HG03135 (cell line): Measurements from ENCODE around the gene LCN2.

Experiments used
- ATAC-seq: cut with Tn5 transposase; IDR thresholded peaks from one replicate; pipeline ENCODE4 v1.9.1; 2021; ENCODE audit warnings: mild to moderate bottlenecking, moderate library complexity; ENCODE audit not compliant: unreplicated experiment

The LCN2 gene

GRCh38 chr9:128148509-128149000 lies 698 bp upstream of the LCN2 start:
- no peak for ATAC-seq

- ATAC-seq: no peak
Measured at GRCh38 chr9:128149951-128150593, 819 bp downstream of the LCN2 start.

DNA sequence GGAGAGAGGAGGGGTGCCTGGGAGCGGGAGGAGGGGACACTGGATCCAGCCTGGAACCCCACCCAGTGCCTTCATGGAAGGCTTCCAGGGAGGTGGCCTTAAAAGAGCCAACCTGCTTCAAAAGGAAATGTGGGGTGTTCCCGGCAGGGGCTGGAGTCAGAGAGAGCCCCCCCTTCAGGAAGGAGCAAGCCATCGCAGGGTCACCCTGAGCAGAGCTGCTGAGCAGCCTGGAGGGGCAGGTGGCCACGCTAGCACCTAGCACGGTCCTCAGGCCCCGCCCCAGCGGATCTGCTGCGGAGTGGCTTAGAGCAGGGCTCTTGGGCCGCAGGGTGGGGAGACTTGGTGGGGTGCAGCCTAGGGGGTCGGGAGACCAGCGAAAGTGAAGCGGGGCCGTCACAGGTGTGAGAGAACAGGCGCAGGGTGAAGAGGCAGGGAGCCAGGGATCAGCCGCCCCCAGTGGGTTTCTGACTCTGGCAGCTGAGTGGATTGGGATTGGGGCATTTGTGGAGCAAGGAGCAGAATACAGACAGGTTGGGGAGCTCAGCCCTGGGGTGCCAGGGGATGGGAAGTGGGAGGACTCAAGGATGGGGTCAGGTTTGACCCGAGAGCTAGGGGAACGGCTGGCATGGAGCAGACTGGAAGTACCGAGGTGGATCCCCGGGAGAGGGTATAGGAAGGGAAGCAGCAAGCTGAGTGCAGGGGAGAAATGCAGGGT lies 1.5 kb downstream of the LCN2 start:
- no peak for ATAC-seq

GRCh38 chr9:128151309-128152132 lies 2.3 kb downstream of the LCN2 start:
- ATAC-seq: no peak

DNA sequence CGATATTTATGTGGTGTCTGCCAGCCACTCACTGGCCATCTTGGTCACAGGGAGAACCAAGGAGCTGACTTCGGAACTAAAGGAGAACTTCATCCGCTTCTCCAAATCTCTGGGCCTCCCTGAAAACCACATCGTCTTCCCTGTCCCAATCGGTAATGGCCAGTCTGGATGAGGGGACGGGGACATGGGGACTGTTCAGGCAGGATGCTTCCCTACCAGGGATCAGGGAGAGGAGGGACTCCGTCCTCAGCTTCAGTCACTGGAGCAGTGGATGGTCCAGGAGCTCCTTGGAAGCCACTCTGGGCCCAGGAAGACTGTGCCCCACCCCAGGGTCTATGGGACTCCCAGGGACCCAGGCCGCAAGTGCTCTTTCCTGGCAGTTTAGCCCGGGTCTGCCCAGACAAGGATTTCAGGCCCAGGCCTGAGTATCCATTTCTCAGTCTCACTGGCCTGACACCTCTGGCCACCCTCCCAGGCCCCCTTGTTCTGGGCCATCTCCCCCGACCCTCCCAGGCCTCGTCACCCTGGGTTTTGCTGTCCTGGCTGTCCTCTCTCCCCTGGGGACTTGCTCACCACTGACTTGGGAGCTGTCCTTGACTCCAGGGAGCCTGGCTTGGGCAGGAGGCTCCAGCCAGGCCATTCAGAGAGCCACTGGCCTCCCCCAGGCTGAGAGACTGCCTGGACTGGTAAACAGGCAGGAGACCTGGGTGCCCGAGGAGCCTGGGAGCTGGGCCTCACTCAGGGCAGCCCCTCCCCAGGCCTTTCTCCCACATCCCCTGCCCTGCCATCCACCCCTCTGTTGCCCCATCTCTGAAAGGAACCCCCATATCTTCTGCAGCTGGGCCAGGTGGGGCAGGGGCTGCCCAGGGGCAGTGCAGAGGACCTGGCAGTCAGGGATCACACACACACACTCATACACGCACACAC lies 3.1 kb downstream of the LCN2 start:
- no peak for ATAC-seq

DNA sequence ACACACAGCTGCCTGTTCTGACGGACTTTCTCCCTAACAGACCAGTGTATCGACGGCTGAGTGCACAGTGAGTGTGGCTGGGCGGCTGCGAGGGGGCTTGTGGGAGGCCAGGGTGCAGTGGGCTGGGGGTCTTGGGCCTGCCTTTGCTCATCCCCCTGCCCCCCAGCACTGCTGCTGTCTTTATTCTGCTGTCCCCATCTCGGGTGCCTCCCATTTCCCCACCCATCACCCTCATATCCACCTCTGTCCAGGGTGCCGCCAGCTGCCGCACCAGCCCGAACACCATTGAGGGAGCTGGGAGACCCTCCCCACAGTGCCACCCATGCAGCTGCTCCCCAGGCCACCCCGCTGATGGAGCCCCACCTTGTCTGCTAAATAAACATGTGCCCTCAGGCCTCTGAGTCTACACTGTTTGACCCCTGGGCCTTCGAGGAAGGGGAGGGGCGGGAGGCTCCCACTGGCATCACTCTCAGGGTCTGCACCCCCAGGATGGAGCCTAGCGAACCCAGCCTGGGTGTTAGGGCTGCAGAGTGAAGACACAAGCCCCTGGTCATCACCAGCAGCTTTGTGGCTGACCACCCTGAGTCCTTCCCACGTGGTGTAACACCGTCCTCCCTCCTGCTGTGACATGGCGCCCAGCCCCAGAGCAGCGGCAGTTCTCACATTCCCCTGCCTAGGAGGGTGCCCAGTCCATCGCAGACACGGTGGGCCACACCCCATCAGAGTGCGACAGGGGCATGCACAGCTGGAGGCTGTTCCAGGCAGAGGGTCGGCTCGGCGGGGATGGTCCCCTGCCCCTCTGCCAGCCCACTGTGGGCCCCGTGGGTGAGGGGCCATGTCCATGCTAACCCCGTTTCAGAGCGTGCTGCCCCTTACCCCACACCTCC lies 4.0 kb downstream of the LCN2 start:
- ATAC-seq: no peak

- no peak for ATAC-seq
Measured at GRCh38 chr9:128153947-128154695, 4.9 kb downstream of the LCN2 start.

DNA sequence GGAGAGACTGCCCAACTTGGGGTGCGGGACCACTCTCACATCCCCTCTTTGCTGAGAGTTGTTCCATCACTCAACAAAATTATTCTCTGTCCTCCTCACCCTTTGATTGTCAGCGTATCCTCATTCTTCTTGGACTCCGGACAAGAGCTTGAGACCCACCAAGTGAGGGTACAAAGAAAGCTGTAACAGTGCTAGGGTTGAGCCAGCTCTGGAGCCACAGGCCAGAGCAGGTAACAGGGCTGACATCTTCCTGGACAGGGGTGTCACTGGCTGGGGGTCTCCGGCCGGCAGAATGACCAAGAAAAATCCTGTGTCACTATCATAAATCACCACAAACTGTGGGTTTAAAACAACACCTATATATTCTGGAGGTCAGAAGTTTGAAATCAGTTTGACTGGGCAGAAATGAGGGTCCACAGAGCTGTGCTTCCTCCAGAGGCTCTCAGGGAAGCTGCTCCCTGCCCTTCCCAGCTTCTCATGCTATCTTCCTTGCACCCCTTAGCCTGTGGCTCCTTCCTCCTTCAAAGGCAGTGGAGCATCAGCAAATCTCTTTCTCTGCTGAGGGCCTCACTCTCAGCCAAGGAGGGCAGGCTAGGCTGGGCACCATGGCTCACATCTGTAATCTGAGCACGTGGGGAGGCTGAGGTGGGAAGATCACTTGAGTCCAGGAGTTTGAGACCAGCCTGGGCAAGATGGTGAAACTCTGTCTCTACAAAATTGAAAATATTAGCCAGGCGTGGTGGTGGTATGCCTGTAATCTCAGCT lies 6.7 kb downstream of the LCN2 start:
- no peak for ATAC-seq

DNA sequence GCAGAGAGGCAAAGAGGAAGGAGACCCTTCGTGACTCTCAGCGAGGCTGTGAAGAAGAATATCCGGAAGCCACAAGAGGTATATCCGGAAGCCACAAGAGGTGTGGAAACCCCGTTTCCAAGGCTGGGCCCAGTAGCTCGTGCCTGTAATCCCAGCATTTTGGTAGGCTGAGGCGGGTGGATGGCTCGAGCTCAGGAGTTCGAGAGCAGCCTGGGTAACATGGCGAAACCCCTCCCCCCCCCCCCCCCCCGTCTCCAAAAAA lies 10.2 kb downstream of the LCN2 start:
- ATAC-seq: no peak

DNA sequence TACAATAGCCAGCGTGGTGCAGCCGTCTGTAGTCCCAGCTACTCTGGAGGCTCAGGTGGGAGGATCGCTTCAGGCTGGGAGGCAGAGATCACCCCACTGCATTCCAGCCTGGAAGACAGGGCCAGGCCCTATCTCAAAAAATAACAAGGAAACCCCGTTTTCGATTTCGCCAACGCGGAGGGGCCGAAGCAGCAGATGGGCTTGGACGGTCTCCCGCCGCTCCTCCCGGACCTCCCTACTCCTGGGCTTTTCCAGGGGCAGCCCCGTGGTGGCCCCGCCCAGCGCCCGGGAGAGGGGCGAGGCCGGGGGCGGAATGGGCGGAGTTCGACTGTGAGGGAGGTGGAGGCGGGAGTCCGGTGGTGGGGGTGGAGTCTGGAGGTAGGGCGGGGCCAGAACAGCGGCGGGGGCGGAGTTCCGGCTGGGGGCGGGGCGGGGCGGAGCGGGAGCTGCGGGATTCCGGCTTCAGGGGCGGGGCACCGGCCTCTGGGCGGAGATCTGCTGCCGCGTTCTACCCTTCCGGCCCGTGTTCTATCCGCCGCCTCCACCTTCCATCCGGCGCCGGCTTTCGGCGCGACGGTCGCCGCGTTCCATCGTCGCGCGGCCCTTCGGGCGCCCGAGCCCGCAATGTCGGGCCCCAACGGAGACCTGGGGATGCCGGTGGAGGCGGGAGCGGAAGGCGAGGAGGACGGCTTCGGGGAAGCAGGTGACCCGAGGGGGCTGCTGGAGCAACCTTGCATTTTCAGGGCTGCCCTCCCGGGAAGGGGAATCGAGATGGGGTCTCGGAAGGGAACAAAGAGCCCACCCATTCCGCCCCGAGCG lies 10.7 kb downstream of the LCN2 start, which contains the start of gene BBLN:
Gene BBLN, plus strand, starts transcription at position 482 of the 819 bp plus-strand sequence. Its CDS starts 143 bp downstream, at position 625.
- ATAC-seq: peak; percentile 69

DNA sequence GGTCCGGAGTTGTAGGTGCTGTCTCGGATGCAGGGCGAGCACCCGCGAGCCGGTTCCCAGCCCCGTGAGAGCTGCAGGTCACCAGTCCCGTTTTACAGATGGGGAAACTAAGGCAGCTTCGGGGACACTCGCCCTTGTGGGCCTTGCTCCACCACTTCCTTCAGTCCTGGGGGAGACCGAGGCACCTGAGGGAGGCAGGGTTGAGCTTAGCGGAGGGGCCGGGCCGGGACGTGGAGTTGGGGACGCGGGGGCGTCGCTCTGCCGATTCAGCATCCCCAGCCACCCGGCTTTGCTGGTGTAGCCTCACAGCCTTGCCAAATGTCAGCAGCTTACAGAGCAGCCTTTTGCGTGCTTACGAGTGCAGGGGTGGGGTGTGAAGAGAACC lies 11.3 kb downstream of the LCN2 start:
- ATAC-seq: peak; percentile 12

DNA sequence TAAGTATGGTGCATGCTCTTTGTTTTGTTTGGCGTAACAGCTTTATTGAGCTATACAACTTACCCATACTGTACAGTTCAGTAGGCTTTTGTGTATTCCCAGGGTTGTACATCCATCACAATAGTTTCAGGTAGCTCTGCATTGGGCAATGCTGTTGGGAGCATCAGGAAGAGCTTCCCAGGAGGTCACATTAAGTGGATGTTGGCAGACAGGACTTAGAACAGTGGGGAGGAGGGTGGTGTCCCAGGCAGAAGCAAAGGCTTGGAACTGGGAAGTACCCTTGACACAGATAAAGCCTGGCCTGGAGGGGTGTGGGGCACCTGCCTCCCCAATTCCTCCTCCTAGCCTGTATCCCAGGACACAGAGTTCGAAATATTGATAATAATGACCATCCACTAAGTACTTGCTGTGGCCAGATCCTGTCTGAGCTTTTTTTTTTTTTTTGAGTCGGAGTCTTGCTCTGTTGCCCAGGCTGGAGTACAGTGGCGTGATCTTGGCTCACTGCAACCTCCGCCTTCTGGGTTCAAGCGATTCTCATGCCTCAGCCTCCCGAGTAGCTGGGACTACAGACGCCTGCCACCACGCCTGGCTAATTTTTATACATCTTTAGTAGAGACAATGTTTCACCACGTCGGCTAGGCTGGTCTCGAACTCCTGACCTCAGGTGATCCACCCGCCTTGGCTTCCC lies 12.1 kb downstream of the LCN2 start:
- no peak for ATAC-seq

- no peak for ATAC-seq
Measured at GRCh38 chr9:128162215-128163026, 13.2 kb downstream of the LCN2 start.

GRCh38 chr9:128163027-128163515 lies 13.8 kb downstream of the LCN2 start:
- ATAC-seq: no peak

DNA sequence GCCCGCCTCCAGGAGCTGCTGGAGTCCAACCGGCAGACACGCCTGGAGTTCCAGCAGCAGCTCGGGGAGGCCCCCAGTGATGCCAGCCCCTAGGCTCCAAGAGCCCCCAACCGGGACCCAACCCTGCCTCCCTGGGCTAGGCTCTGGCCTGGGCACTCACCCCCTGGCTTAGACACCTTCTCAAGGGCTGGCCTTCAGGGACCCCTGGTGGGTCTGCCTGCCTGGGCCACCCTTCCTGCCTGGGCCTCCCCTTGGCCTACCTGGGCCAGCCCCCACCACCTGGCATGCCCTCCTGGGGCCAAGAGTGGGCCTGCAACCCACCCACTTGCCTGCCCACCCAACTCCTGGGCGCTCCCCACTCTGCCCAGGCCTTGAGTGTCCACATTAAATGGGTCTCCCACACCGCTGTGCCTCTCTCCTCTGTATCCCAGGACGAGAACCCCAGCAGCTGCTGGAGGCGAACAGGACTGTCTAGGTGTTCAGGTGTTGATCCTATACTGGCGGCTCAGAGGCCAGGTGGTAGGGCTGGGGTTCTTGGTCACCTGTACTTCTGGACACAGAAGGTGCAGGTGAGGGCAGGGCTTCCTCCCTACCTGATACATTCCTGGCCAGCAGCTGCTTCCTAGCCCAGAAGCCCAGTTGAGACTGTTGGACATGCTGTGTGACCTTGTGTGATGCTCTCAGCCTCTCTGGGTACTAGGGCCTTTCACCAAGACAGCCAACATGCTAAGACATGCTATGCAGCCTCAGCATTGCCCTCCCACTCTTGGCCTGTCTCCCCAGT lies 14.5 kb downstream of the LCN2 start:
- no peak for ATAC-seq
